IMR-90 (cell line): Measurements from ENCODE around the gene EP300. TPM values are rescaled to one million over a fixed set of nuclear protein-coding genes. Genes with fewer than 3 reads are reported as not detected.

Experiments used
- ATAC-seq: fragments of 200-7000 bp; cut with Tn5 transposase; 2 replicates; pipeline ENCODE4 v1.9.1; 2020; ENCODE audit warnings: low read depth, mild to moderate bottlenecking, moderate library complexity
- BruUV-seq: library from RNA; stranded (reverse); fragments of 400-500 nt; replicated peaks from 2 replicates; lab custom pipeline; 2021; lab: Mats Ljungman, UMichigan
- CTCF ChIA-PET: fragments of 300-600 bp; formaldehyde crosslinking; extraction: SDS; loops from one replicate; lab custom pipeline; 2021; ENCODE audit warnings: antibody characterized with exemption; lab: Yijun Ruan, JAX
- POLR2A ChIA-PET: fragments of 300-600 bp; sonication (Branson Sonifier 250); formaldehyde crosslinking; loops from one replicate; lab custom pipeline; 2022; ENCODE audit warnings: antibody characterized with exemption; ENCODE audit not compliant: unreplicated experiment; lab: Charles Lee
- DNase-seq: peaks from one replicate; pipeline ENCODE4 v3.0.0; 2013
- H2AFZ ChIP-seq: replicated peaks from 2 replicates; pipeline ENCODE3; 2013; ENCODE audit warnings: low read length, mild to moderate bottlenecking; ENCODE audit not compliant: poor library complexity
- H2AK5ac ChIP-seq: 2 replicates; pipeline ENCODE4 v1.6.1; 2013; ENCODE audit warnings: low read depth, low read length, inconsistent platforms
- H2AK9ac ChIP-seq: replicated peaks from 2 replicates; pipeline ENCODE3; 2013; ENCODE audit warnings: mild to moderate bottlenecking, low read depth, low read length, moderate library complexity; ENCODE audit not compliant: poor library complexity
- H2BK120ac ChIP-seq: 2 replicates; pipeline ENCODE4 v1.6.1; 2013; ENCODE audit warnings: low read depth, low read length, inconsistent platforms
- H2BK15ac ChIP-seq: 3 replicates; pipeline ENCODE4 v1.6.1; 2013; ENCODE audit warnings: low read depth, low read length, inconsistent platforms
- H2BK20ac ChIP-seq: 2 replicates; pipeline ENCODE4 v1.6.1; 2013; ENCODE audit warnings: low read depth, mild to moderate bottlenecking, inconsistent platforms, low read length, moderate library complexity
- H2BK5ac ChIP-seq: 2 replicates; pipeline ENCODE4 v1.6.1; 2013; ENCODE audit warnings: mild to moderate bottlenecking, low read depth, low read length, inconsistent platforms; ENCODE audit not compliant: poor library complexity, severe bottlenecking
- H3K14ac ChIP-seq: replicated peaks from 2 replicates; pipeline ENCODE4 v1.6.1; 2013; ENCODE audit warnings: low read depth, low read length, inconsistent platforms
- H3K18ac ChIP-seq: 2 replicates; pipeline ENCODE4 v1.6.1; 2013; ENCODE audit warnings: low read depth, low read length, control low read depth
- H3K23ac ChIP-seq: 2 replicates; pipeline ENCODE4 v1.6.1; 2013; ENCODE audit warnings: low read depth, low read length, inconsistent platforms
- H3K27ac ChIP-seq: 2 replicates; pipeline ENCODE4 v1.5.1; 2013; ENCODE audit warnings: mild to moderate bottlenecking, control low read depth, low read length; ENCODE audit not compliant: insufficient read depth
- H3K27me3 ChIP-seq: 2 replicates; pipeline ENCODE4 v1.6.1; 2013; ENCODE audit warnings: low read length; ENCODE audit not compliant: control insufficient read depth, insufficient read depth
- H3K36me3 ChIP-seq: 2 replicates; pipeline ENCODE4 v1.6.1; 2013; ENCODE audit warnings: low read length, mixed read lengths; ENCODE audit not compliant: control insufficient read depth, insufficient read depth
- H3K4ac ChIP-seq: 2 replicates; pipeline ENCODE4 v1.6.1; 2013; ENCODE audit warnings: low read depth, low read length, inconsistent platforms
- H3K4me1 ChIP-seq: 2 replicates; pipeline ENCODE4 v1.6.1; 2013; ENCODE audit warnings: low read length, mixed read lengths; ENCODE audit not compliant: control insufficient read depth, insufficient read depth
- H3K4me2 ChIP-seq: 2 replicates; pipeline ENCODE4 v1.6.1; 2013; ENCODE audit warnings: low read depth, mild to moderate bottlenecking, control low read depth, low read length, moderate library complexity
- H3K4me3 ChIP-seq: 2 replicates; pipeline ENCODE4 v1.5.1; 2013; ENCODE audit warnings: low read depth, mild to moderate bottlenecking, control low read depth, low read length, moderate library complexity; ENCODE audit not compliant: insufficient read depth
- H3K56ac ChIP-seq: 2 replicates; pipeline ENCODE4 v1.6.1; 2013; ENCODE audit warnings: low read length, inconsistent platforms; ENCODE audit not compliant: insufficient read depth; ENCODE audit errors: extremely low read depth
- H3K79me1 ChIP-seq, 2 experiments: 2 replicates each; pipeline ENCODE4 v1.6.1; 2013; ENCODE audit warnings: low read length in 2 of 2, inconsistent platforms in 1 of 2, low read depth in 1 of 2
- H3K9ac ChIP-seq: 2 replicates; pipeline ENCODE4 v1.6.1; 2013; ENCODE audit warnings: low read depth, low read length, control low read depth
- H3K9me1 ChIP-seq: 2 replicates; pipeline ENCODE4 v1.6.1; 2013; ENCODE audit warnings: low read length, inconsistent platforms; ENCODE audit not compliant: insufficient read depth
- H3K9me3 ChIP-seq: 2 replicates; pipeline ENCODE4 v1.6.1; 2013; ENCODE audit warnings: low read length; ENCODE audit not compliant: control insufficient read depth, insufficient read depth
- H4K20me1 ChIP-seq: 2 replicates; pipeline ENCODE4 v1.6.1; 2013; ENCODE audit warnings: low read length, inconsistent platforms; ENCODE audit not compliant: insufficient read depth
- H4K5ac ChIP-seq: 2 replicates; pipeline ENCODE4 v1.6.1; 2013; ENCODE audit warnings: mild to moderate bottlenecking, low read depth, low read length, control low read depth
- H4K8ac ChIP-seq, 2 experiments: 2 replicates each; pipeline ENCODE4 v1.6.1; 2013; ENCODE audit warnings: low read depth in 2 of 2, low read length in 2 of 2, control low read depth in 1 of 2, inconsistent platforms in 1 of 2
- H4K91ac ChIP-seq: 2 replicates; pipeline ENCODE4 v1.6.1; 2013; ENCODE audit warnings: low read depth, low read length, inconsistent platforms; ENCODE audit not compliant: insufficient read depth
- ELK1 ChIP-seq: fragments of 150-350 bp; IDR thresholded peaks from 2 replicates; pipeline ENCODE4 v1.6.1; 2016; ENCODE audit warnings: low read depth, mild to moderate bottlenecking, low read length, moderate library complexity, borderline replicate concordance
- MAFK ChIP-seq: IDR thresholded peaks from 2 replicates; pipeline ENCODE4 v1.6.1; 2012; ENCODE audit warnings: low read depth, low read length, improper control_type of control experiment
- MXI1 ChIP-seq: IDR thresholded peaks from 2 replicates; pipeline ENCODE4 v1.6.1; 2012; ENCODE audit warnings: low read depth, mild to moderate bottlenecking, low read length, moderate library complexity, borderline replicate concordance
- POLR2A ChIP-seq: IDR thresholded peaks from 2 replicates; pipeline ENCODE4 v1.6.1; 2012; ENCODE audit warnings: mild to moderate bottlenecking, low read depth, low read length
- USF2 ChIP-seq: fragments of 150-350 bp; IDR thresholded peaks from 2 replicates; pipeline ENCODE4 v1.6.1; 2017; ENCODE audit warnings: mild to moderate bottlenecking, antibody characterized with exemption, low read length, low read depth
- WGBS, 2 experiments: methylation state at CpG; one replicate each; pipeline versions ENCODE4 v1.1.5 to v1.1.7; 2013; ENCODE audit warnings: missing lambda C conversion rate in 2 of 2; ENCODE audit not compliant: insufficient read length in 1 of 2; ENCODE audit errors: extremely low coverage in 2 of 2; 5-methylcytosine and 5-hydroxymethylcytosine counted together
- dilution Hi-C: fragments of 300-500 bp; cut with HindIII; formaldehyde crosslinking; loops from one replicate; pipeline ENCODE4 v1.14.3; 2018; ENCODE audit warnings: low sequenced_read_pairs; ENCODE audit not compliant: unreplicated experiment
- in situ Hi-C: fragments of 300-500 bp; cut with MboI; formaldehyde crosslinking; loops from 3 replicates; pipeline ENCODE4 v1.14.3; 2019; ENCODE audit warnings: low sequenced_read_pairs, inconsistent platforms, mixed read lengths
- intact Hi-C: fragments of 100-400 bp; cut with micrococcal nuclease; formaldehyde crosslinking; loops from 2 replicates; pipeline ENCODE4 v1.10.0; 2022
- polyA plus RNA-seq, 3 experiments: library from polyadenylated mRNA; depleted of rRNA; stranded (reverse); fragments of >200 nt; gene quantifications; 2 replicates each; pipeline ENCODE4 v1.2.3, GENCODE V29; 2012; ENCODE audit warnings: low replicate concordance in 1 of 3
- total RNA-seq: library from RNA; depleted of rRNA; stranded (reverse); fragments of >200 nt; gene quantifications from 2 replicates; pipeline ENCODE4 v1.2.3, GENCODE V29; 2012

The EP300 gene
- total and polyA plus RNA-seq, 2 of the 4 experiments (the other 2 are of a cell fraction), result 23.3 to 27.4 TPM

GRCh38 chr22:41070665-41071331 lies 21.6 kb upstream of the EP300 start:
- no peak overlapping the region for H2AK9ac ChIP-seq
- no peak overlapping the region for H2AFZ ChIP-seq
- no peak overlapping the region for H3K27ac ChIP-seq
- in situ Hi-C loops (no loop called here), dilution Hi-C loops (no loop called here), intact Hi-C loops (no loop called here)
- no peaks in the 10 kb centered on the region for H3K4me1 ChIP-seq
- ATAC-seq (no peak), DNase-seq (no peak)
- H4K8ac ChIP-seq, result no peak overlapping the region
- no peak overlapping the region for H3K14ac ChIP-seq
- TF ChIP-seq MAFK (no peak), MXI1 (no peak), USF2 (no peak), ELK1 (no peak), POLR2A (no peak)
- H2BK15ac ChIP-seq, result no peak overlapping the region
- WGBS, 2 experiments, result no CpG with 5 or more reads among the region's 14 CpGs
- no peak overlapping the region for H3K4me3 ChIP-seq
- H3K36me3 ChIP-seq, result no peaks in the 10 kb centered on the region
- no peak overlapping the region for H3K4me2 ChIP-seq
- BruUV-seq, result no TSS peak
- no peaks in the 10 kb centered on the region for H4K20me1 ChIP-seq
- H2BK120ac ChIP-seq, result no peak overlapping the region
- no peak overlapping the region for H4K91ac ChIP-seq
- no peak overlapping the region for H3K4ac ChIP-seq
- no peak overlapping the region for H3K9ac ChIP-seq
- POLR2A ChIA-PET, result no interaction called here
- H3K9me3 ChIP-seq, result no peaks in the 10 kb centered on the region
- no peak overlapping the region for H2BK5ac ChIP-seq
- H3K56ac ChIP-seq, result no peak overlapping the region
- H3K23ac ChIP-seq, result no peak overlapping the region
- peaks cover 3% of the 10 kb centered on the region; the same call in 1 of the 2 replicates for H3K27me3 ChIP-seq
- CTCF ChIA-PET, result no interaction called here
- no peak overlapping the region for H3K18ac ChIP-seq
- H2AK5ac ChIP-seq, result no peak overlapping the region
- no peaks in the 10 kb centered on the region for H3K79me1 ChIP-seq
- H4K5ac ChIP-seq, result no peak overlapping the region
- H3K9me1 ChIP-seq, result no peaks in the 10 kb centered on the region
- H2BK20ac ChIP-seq, result no peak overlapping the region
